ENCODE data around the gene RHPN2. TPM values are rescaled to one million over a fixed set of nuclear protein-coding genes. Genes with fewer than 3 reads are reported as not detected.
A peak's percentile ranks its signal among the peaks of the same experiment; 100 is the strongest.

Gene RHPN2
- polyA plus RNA-seq, 2 of the 4 experiments (the other 2 are of a cell fraction): 60.5 to 140 TPM

DNA sequence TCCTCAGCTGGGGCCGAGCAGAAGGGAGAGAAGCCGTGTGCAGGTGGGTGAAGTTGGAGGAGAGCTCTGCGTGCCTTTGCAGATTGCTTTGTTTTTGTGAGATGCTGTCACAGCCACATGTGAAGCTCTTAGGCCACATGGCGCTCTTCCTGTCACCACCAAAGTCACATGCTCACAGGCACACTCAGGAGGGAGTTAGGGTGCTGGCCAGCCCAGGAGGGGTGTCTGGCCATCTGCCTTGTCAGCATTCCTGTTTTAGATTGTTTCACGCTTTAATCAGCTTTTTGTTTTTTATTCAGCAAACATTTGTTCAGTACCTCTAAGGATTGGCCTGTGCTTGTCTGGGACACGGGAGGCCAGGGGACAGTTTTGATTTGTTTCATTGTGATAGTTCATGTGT is 38.2 kb upstream of the RHPN2 start:
- ATAC-seq (no peak), DNase-seq (ENCODE audit: low read depth in 1 of 2, low spot score in 1 of 2) (no peak), FAIRE-seq (peak; percentile 86)
- WGBS (ENCODE audit: missing lambda C conversion rate): 94% methylated on average over 6 of the region's 6 CpGs
- no peak overlapping the region for H3K4me3 ChIP-seq
- H3K9me3 ChIP-seq: no peaks in the 10 kb centered on the region
- peaks cover 26% of the 10 kb centered on the region for H3K4me1 ChIP-seq
- no peak overlapping the region for H3K27ac ChIP-seq
- peak; percentile 84 for TF ChIP-seq MAFK (IDR thresholded peaks at IDR 0.05; ENCODE audit: partially characterized antibody)
- TF ChIP-seq JUNB (IDR thresholded peaks at IDR 0.05): no peak
- ChIA-PET POLR2A (no interaction called here), CTCF (interaction anchor here (1.0 to 8.9 kb wide), 8 partner anchors 11 to 128 kb away, joined by 3 to 72 read pairs (median 6); no protein-coding TSS in a partner anchor)
- H3K4me2 ChIP-seq: no peak overlapping the region

- Histone ChIP-seq H3K4me2 (peak overlapping the region; percentile 48), H3K4me3 (no peak overlapping the region), H3K27ac (peak overlapping the region; percentile 5 to 56; a peak in 5 of 6 replicates), H3K9me3 (no peaks in the 10 kb centered on the region), H3K4me1 (peaks cover 32% of the 10 kb centered on the region)
- peak; percentile 92 to 94 for DNase-seq (ENCODE audit: low read depth in 1 of 2, low spot score in 1 of 2)
- ChIA-PET POLR2A (interaction anchor here (0.8 to 1.0 kb wide), 2 partner anchors 36 to 76 kb away, joined by 4 to 5 read pairs; no protein-coding TSS in a partner anchor), CTCF (interaction anchor here (1.0 to 7.3 kb wide), 8 partner anchors 10 to 125 kb away, joined by 3 to 72 read pairs (median 22); no protein-coding TSS in a partner anchor)
- FAIRE-seq: peak; percentile 100
- ATAC-seq: peak; percentile 97
- 24% methylated on average over 10 of the region's 10 CpGs for WGBS (ENCODE audit: missing lambda C conversion rate)
- TF ChIP-seq FOXS1 (CRISPR knock-in tag; IDR thresholded peaks at IDR 0.05) (no peak), MAZ (IDR thresholded peaks at IDR 0.05; ENCODE audit: borderline replicate concordance, low read depth, low read length) (no peak), JUNB (IDR thresholded peaks at IDR 0.05) (peak; percentile 57), FOSL2 (IDR thresholded peaks at IDR 0.05) (0 out of 2 replicates have a peak, but pooled peaks have one; percentile 36), FOSL2 (CRISPR knock-in tag; IDR thresholded peaks at IDR 0.05) (peak; percentile 85), PHF8 (IDR thresholded peaks at IDR 0.05; ENCODE audit: borderline replicate concordance, low read depth) (no peak), SREBF2 (IDR thresholded peaks at IDR 0.05) (no peak), TFCP2L1 (CRISPR knock-in tag; IDR thresholded peaks at IDR 0.05) (no peak), KDM1A (IDR thresholded peaks at IDR 0.05; ENCODE audit: low read depth) (no peak), ATOH8 (CRISPR knock-in tag; IDR thresholded peaks at IDR 0.05; ENCODE audit: low read depth) (no peak), EHMT2 (IDR thresholded peaks at IDR 0.05; ENCODE audit: low read depth) (no peak), ESRRA (IDR thresholded peaks at IDR 0.05; ENCODE audit: borderline replicate concordance, low read length) (no peak), ZNF302 (CRISPR knock-in tag; IDR thresholded peaks at IDR 0.05) (no peak), RFX5 (IDR thresholded peaks at IDR 0.05) (no peak), HDAC2 (IDR thresholded peaks at IDR 0.05) (no peak), MAFK (IDR thresholded peaks at IDR 0.05; ENCODE audit: partially characterized antibody) (peak; percentile 87), CEBPB (IDR thresholded peaks at IDR 0.05) (no peak), RAD21 (conservative IDR thresholded peaks at IDR 0.05 in 1 of 2, IDR thresholded peaks at IDR 0.05 in 1 of 2) (peak; percentile 21; a peak in 2 of 5 replicates), ELK1 (IDR thresholded peaks at IDR 0.05; ENCODE audit: low read depth, low read length) (no peak), CBX2 (IDR thresholded peaks at IDR 0.05; ENCODE audit: borderline replicate concordance, low read depth) (no peak), RNF2 (IDR thresholded peaks at IDR 0.05; ENCODE audit: borderline replicate concordance, low read depth) (no peak), NR3C1 (IDR thresholded peaks at IDR 0.05) (no peak), POLR2AphosphoS2 (conservative IDR thresholded peaks at IDR 0.05; ENCODE audit: low read length) (no peak), HMGXB4 (CRISPR knock-in tag; IDR thresholded peaks at IDR 0.05; ENCODE audit: borderline replicate concordance) (no peak), HOXB5 (CRISPR knock-in tag; IDR thresholded peaks at IDR 0.05) (no peak), FOSB (CRISPR knock-in tag; IDR thresholded peaks at IDR 0.05) (no peak), ZFP36 (IDR thresholded peaks at IDR 0.05; ENCODE audit: borderline replicate concordance, partially characterized antibody) (no peak)
- TF ChIP-seq, protein P1, sequence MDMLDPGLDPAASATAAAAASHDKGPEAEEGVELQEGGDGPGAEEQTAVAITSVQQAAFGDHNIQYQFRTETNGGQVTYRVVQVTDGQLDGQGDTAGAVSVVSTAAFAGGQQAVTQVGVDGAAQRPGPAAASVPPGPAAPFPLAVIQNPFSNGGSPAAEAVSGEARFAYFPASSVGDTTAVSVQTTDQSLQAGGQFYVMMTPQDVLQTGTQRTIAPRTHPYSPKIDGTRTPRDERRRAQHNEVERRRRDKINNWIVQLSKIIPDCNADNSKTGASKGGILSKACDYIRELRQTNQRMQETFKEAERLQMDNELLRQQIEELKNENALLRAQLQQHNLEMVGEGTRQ (IDR thresholded peaks at IDR 0.05): peak; percentile 59
- TF ChIP-seq, protein P2, sequence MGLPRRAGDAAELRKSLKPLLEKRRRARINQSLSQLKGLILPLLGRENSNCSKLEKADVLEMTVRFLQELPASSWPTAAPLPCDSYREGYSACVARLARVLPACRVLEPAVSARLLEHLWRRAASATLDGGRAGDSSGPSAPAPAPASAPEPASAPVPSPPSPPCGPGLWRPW (IDR thresholded peaks at IDR 0.05): no peak
- TF ChIP-seq, protein P3, sequence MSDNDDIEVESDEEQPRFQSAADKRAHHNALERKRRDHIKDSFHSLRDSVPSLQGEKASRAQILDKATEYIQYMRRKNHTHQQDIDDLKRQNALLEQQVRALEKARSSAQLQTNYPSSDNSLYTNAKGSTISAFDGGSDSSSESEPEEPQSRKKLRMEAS (IDR thresholded peaks at IDR 0.05): peak; percentile 51; the same call in 1 of the 2 replicates
- TF ChIP-seq, protein P4, sequence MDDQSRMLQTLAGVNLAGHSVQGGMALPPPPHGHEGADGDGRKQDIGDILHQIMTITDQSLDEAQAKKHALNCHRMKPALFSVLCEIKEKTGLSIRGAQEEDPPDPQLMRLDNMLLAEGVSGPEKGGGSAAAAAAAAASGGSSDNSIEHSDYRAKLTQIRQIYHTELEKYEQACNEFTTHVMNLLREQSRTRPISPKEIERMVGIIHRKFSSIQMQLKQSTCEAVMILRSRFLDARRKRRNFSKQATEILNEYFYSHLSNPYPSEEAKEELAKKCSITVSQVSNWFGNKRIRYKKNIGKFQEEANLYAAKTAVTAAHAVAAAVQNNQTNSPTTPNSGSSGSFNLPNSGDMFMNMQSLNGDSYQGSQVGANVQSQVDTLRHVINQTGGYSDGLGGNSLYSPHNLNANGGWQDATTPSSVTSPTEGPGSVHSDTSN (IDR thresholded peaks at IDR 0.05): no peak
Measured at GRCh38 chr19:33100894-33101644, 36.4 kb upstream of the RHPN2 start.
